ENCODE data around the gene MRTFB.
"Not testable (repeated sequence)": the region's sequence is repeated elsewhere in the genome, so short reads cannot be mapped to it uniquely, and the experiment has no call there.

- TF ChIP-seq CTCF (IDR thresholded peaks at IDR 0.05; ENCODE audit: low read depth, low read length); POLR2A (IDR thresholded peaks at IDR 0.05; ENCODE audit: extremely low read depth, insufficient read length); MYC (IDR thresholded peaks at IDR 0.05; ENCODE audit: low read depth, low read length): not testable (repeated sequence)
These were observed 51.3 kb downstream of the MRTFB start for GRCh38 chr16:14122430-14122829.

All from NB4 (cell line).